GM18951 (cell line): ENCODE data around the gene P3H3.
"Not testable (repeated sequence)": the region's sequence is repeated elsewhere in the genome, so short reads cannot be mapped to it uniquely, and the experiment has no call there.

Experiments used
- POLR2A ChIP-seq: IDR thresholded peaks from 4 replicates; pipeline ENCODE4 v1.6.1; 2011; ENCODE audit warnings: mild to moderate bottlenecking; ENCODE audit not compliant: insufficient read length, insufficient read depth; ENCODE audit errors: extremely low read depth
- in situ Hi-C: fragments of 300-500 bp; cut with MboI; formaldehyde crosslinking; loops from one replicate; pipeline ENCODE4 v1.12.0; 2022; ENCODE audit warnings: low sequenced_read_pairs, mixed read lengths, inconsistent platforms; ENCODE audit not compliant: unreplicated experiment

Gene P3H3

DNA sequence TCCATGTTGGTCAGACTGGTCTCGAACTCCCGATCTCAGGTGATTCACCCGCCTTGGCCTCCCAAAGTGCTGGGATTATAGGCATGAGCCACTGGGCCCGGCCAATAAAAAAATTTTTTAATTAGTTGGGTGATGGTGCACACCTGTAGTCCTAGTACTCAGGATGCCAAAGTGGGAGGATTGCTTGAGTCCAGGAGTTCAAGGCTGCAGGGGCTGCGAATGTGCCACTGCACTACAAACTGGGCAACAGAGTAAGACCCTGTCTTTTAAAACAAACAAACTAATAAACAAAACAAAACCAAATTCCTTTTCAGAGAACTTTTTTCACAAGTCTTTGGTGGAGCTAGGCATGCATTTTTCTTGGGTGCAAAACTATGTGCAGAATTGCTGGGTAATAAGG, 55.0 kb downstream of the P3H3 start:
- TF ChIP-seq POLR2A, result no peak
- in situ Hi-C loops, result no loop called here

DNA sequence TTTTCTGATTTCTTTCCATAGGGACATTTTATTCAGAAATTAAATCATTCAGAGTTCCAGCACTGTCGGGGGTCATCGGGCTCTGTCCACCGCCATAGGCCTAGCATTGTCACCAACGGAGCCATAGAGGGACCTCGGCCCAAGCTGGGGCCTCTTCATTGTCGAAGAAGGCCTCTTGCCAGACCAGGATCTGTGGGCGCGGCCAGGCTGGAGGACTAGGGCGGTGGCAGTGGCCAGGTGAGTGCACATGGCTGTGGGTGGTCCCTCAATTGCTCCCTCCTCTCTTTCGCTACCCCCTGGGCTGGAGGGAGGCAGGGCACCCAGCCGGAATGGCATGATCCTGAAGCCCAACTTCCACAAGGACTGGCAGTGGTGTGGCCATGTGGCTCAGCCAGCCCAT, 55.5 kb downstream of the P3H3 start:
- in situ Hi-C loops, result no loop called here
- TF ChIP-seq POLR2A, result no peak

DNA sequence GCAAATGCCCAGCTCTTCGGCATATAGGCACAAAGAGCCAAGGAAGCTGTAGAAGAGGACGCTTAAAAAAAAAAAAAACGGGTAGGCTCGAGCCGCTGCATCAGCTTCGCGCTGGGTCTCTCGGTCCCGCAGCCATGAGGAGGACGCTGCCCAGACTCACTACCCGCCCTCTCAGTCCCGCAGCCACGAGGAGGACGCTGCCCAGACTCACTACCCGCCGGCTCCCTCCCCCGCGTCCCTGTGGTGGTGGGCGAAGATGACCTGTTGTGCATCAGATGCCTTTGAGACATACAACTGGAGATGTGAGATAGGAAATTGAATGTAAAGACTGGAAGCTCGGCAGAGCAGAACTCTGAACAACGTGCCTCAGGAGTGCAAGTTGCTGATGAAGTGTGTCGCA, 56.3 kb downstream of the P3H3 start:
- in situ Hi-C loops, result no loop called here
- no peak for TF ChIP-seq POLR2A

DNA sequence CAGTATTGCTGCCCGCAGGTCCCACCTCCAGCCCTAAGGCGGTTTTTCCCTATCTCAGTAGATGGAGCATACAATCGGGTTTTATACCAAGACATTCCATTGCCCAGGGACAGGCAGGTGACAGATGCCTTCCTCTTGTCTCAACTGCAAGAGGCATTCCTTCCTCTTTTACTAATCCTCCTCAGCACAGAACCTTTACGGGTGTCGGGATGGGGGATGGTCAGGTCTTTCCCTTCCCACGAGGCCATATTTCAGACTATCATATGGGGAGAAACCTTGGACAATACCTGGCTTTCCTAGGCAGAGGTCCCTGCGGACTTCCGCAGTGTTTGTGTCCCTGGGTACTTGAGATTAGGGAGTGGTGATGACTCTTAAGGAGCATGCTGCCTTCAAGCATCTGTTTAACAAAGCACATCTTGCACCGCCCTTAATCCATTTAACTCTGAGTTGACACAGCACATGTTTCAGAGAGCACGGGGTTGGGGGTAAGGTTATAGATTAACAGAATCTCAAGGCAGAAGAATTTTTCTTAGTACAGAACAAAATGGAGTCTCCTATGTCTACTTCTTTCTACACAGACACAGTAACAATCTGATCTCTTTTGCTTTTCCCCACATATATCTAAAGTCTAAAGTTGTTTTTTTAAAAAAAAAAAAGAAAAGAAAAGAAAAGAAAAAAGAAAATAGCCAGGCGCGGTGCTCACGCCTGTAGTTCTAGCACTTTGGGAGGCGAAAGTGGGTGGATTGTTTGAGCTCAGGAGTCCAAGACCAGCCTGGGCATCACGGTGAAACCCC, 58.2 kb downstream of the P3H3 start:
- in situ Hi-C loops, result not testable (repeated sequence)

DNA sequence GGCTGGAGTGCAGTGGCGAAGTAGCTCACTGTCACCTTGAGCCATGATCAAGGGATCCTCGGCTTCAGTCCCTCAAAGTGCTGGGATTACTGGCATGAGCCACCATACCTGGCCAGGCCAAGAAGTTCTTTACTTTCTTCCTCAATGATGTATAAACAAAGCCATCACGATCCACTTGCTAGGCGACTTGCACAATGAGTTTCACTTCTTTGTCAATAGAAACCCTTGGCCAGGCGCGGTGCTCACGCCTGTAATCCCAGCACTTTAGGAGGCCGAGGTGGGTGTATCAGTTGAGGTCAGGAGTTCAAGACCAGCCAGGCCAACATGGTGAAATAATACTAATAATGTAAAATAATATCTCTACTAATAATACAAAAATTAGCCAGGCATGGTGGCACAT, 59.3 kb downstream of the P3H3 start:
- TF ChIP-seq POLR2A, result no peak
- in situ Hi-C loops, result no loop called here

DNA sequence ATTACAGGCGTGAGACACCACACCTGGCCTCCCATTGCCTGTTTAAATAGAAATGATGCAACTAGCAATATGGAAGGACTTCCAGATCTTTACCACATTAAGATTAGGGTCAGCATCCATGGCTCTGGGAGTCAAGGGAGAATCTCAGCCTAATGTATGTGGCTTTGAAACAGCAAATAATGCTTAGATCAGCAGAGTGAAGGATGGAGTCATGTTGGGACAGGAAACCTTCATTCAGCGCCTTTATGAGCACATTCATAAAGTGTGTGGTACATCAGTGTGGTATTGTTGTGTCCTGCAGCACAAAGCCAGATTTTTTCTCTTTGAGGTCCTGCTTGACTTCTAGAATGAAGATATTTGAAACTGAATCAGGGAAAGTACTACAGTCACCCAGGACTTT, 60.2 kb downstream of the P3H3 start:
- in situ Hi-C loops, result no loop called here
- no peak for TF ChIP-seq POLR2A

DNA sequence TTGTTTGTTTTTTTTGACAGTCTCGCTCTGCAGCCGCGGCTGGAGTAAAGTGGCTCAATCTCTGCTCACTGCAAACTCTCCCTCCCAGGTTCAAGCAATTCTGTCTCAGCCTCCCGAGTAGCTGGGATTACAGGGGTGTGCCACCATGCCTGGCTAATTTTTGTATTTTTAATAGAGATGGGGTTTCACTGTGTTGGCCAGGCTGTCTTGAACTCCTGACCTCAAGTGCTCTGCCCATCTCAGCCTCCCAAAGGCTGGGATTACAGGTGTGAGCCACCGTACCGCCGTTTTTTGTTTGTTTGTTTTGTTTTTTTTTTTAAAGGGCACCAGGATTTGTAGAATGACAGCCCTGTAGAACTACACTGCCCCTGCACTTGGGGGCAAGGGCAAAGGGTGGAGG, 60.6 kb downstream of the P3H3 start:
- in situ Hi-C loops, result not testable (repeated sequence)
